SK-N-SH (cell line): ENCODE data around the gene RABGGTA. TPM values are rescaled to one million over a fixed set of nuclear protein-coding genes. Genes with fewer than 3 reads are reported as not detected.

Experiments
- CTCF ChIA-PET: fragments of 300-600, 350-600 bp; formaldehyde crosslinking; extraction: SDS; loops from one replicate; lab custom pipeline; 2021; lab: Yijun Ruan, JAX
- POLR2A ChIA-PET: fragments of 350-600 bp; sonication (Branson Sonifier 250); formaldehyde crosslinking; extraction: SDS; loops from one replicate; lab custom pipeline; 2020; ENCODE audit warnings: antibody characterized with exemption, inconsistent platforms; lab: Yijun Ruan, JAX
- DNase-seq: peaks from one replicate; pipeline ENCODE4 v3.0.0; 2012
- H2AFZ ChIP-seq: fragments of 200-600 bp; sonication (generic); 2 replicates; pipeline ENCODE4 v1.8.1; 2016; ENCODE audit warnings: antibody characterized with exemption, mild to moderate bottlenecking, low read depth
- H3F3A ChIP-seq: fragments of 200-600 bp; sonication (generic); replicated peaks from 2 replicates; pipeline ENCODE3; 2016; ENCODE audit warnings: antibody characterized with exemption, mild to moderate bottlenecking; ENCODE audit not compliant: insufficient read depth
- H3K27ac ChIP-seq, 2 experiments: fragments of 200-500 bp in 1 of 2; fragments of 200-600 bp in 1 of 2; sonication (Bioruptor generic) in 1 of 2; sonication (generic), shearing (Covaris generic) in 1 of 2; 2 replicates each; pipeline versions ENCODE4 v1.5.1 to v1.6.1; 2014 to 2016; ENCODE audit warnings: low read depth in 2 of 2, inconsistent platforms in 1 of 2, low read length in 1 of 2, mild to moderate bottlenecking in 1 of 2, mixed read lengths in 1 of 2
- H3K27me3 ChIP-seq: fragments of 200-600 bp; sonication (generic), shearing (Covaris generic); 2 replicates; pipeline ENCODE4 v1.6.1; 2016; ENCODE audit warnings: mixed run types; ENCODE audit not compliant: insufficient read depth
- H3K36me3 ChIP-seq, 2 experiments: fragments of 200-500 bp in 1 of 2; fragments of 200-600 bp in 1 of 2; sonication (Bioruptor generic) in 1 of 2; sonication (generic) in 1 of 2; replicated peaks in 1 of 2; 2 replicates each; pipeline versions ENCODE3 to v1.5.1; 2014 to 2016; ENCODE audit warnings: low read length in 1 of 2, mild to moderate bottlenecking in 1 of 2; ENCODE audit not compliant: insufficient read depth in 2 of 2, control insufficient read depth in 1 of 2
- H3K4me1 ChIP-seq, 2 experiments: fragments of 200-500 bp in 1 of 2; fragments of 200-600 bp in 1 of 2; sonication (Bioruptor generic) in 1 of 2; sonication (generic), shearing (Covaris generic) in 1 of 2; 2 replicates each; pipeline versions ENCODE4 v1.5.1 to v1.6.1; 2014 to 2016; ENCODE audit warnings: low read depth in 1 of 2, low read length in 1 of 2, mixed run types in 1 of 2; ENCODE audit not compliant: insufficient read depth in 2 of 2, control insufficient read depth in 1 of 2
- H3K4me2 ChIP-seq: fragments of 200-600 bp; sonication (generic), shearing (Covaris generic); 2 replicates; pipeline ENCODE4 v1.6.1; 2017; ENCODE audit warnings: mixed run types
- H3K4me3 ChIP-seq, 2 experiments: fragments of 200-500 bp in 1 of 2; fragments of 200-600 bp in 1 of 2; sonication (Bioruptor generic) in 1 of 2; sonication (generic), shearing (Covaris generic) in 1 of 2; 2 replicates each; pipeline versions ENCODE4 v1.5.1 to v1.8.1; 2014 to 2016; ENCODE audit warnings: low read depth in 2 of 2, inconsistent platforms in 1 of 2, low read length in 1 of 2, mild to moderate bottlenecking in 1 of 2, mixed read lengths in 1 of 2, moderate library complexity in 1 of 2
- H3K79me2 ChIP-seq: fragments of 200-600 bp; sonication (generic); 2 replicates; pipeline ENCODE4 v1.8.1; 2017; ENCODE audit warnings: mild to moderate bottlenecking; ENCODE audit not compliant: insufficient read depth
- H3K9ac ChIP-seq: fragments of 200-600 bp; sonication (generic); 2 replicates; pipeline ENCODE4 v1.6.1; 2017; ENCODE audit warnings: mixed run types
- H3K9me2 ChIP-seq: fragments of 200-600 bp; sonication (generic); 2 replicates; pipeline ENCODE4 v1.6.1; 2017; ENCODE audit warnings: mixed run types
- H3K9me3 ChIP-seq: fragments of 200-600 bp; sonication (generic); 2 replicates; pipeline ENCODE4 v1.6.1; 2017; ENCODE audit warnings: mixed run types, mild to moderate bottlenecking, moderate library complexity
- H4K20me1 ChIP-seq: fragments of 200-600 bp; sonication (generic); 2 replicates; pipeline ENCODE4 v1.6.1; 2017; ENCODE audit warnings: mild to moderate bottlenecking, mixed run types; ENCODE audit not compliant: insufficient read depth
- ELF1 ChIP-seq: IDR thresholded peaks from 2 replicates; pipeline ENCODE4 v1.4.0; 2012
- EZH2phosphoT487 ChIP-seq: fragments of 200-600 bp; sonication (generic); IDR thresholded peaks from 2 replicates; pipeline ENCODE4 v1.6.1; 2017; ENCODE audit warnings: low read depth, mixed run types, mild to moderate bottlenecking, antibody characterized with exemption, moderate library complexity, borderline replicate concordance
- FOXM1 ChIP-seq: IDR thresholded peaks from 2 replicates; pipeline ENCODE4 v1.4.0; 2012; ENCODE audit warnings: low read depth, mild to moderate bottlenecking
- JUND ChIP-seq: IDR thresholded peaks from 2 replicates; pipeline ENCODE4 v1.4.0; 2012
- NFIC ChIP-seq: IDR thresholded peaks from 2 replicates; pipeline ENCODE4 v1.4.0; 2012; ENCODE audit warnings: borderline replicate concordance
- PBX3 ChIP-seq: IDR thresholded peaks from 2 replicates; pipeline ENCODE4; 2012
- RAD21 ChIP-seq: IDR thresholded peaks from 2 replicates; pipeline ENCODE4 v1.6.1; 2012; ENCODE audit warnings: mild to moderate bottlenecking, low read length
- RFX5 ChIP-seq: IDR thresholded peaks from 2 replicates; pipeline ENCODE4 v1.6.1; 2012; ENCODE audit warnings: mild to moderate bottlenecking, improper control_type of control experiment, low read length
- RXRA ChIP-seq: IDR thresholded peaks from 2 replicates; pipeline ENCODE4 v1.4.0; 2012; ENCODE audit warnings: low read depth, mild to moderate bottlenecking, borderline replicate concordance
- SMC3 ChIP-seq: IDR thresholded peaks from 2 replicates; pipeline ENCODE4 v1.6.1; 2012; ENCODE audit warnings: low read depth, low read length, improper control_type of control experiment
- TAF1 ChIP-seq: IDR thresholded peaks from 2 replicates; pipeline ENCODE4 v1.6.1; 2012; ENCODE audit warnings: low read depth, mild to moderate bottlenecking, low read length, moderate library complexity, borderline replicate concordance
- YY1 ChIP-seq: IDR thresholded peaks from 2 replicates; pipeline ENCODE4 v1.4.0; 2012; ENCODE audit warnings: low read depth, mild to moderate bottlenecking
- WGBS: methylation state at CpG from one replicate; pipeline ENCODE4 v1.1.6; 2017; ENCODE audit warnings: low lambda C conversion rate; 5-methylcytosine and 5-hydroxymethylcytosine counted together
- polyA plus RNA-seq, 3 experiments: library from polyadenylated mRNA; depleted of rRNA; stranded (reverse); fragments of >200 nt; gene quantifications; 2 replicates each; pipeline ENCODE4 v1.2.3, GENCODE V29; 2012
- TF ChIP-seq, protein P1 (sequence below): IDR thresholded peaks from 2 replicates; pipeline ENCODE4 v1.6.1; 2012; ENCODE audit warnings: mild to moderate bottlenecking, low read depth, low read length, moderate library complexity
- TF ChIP-seq, protein P2 (sequence below): IDR thresholded peaks from 2 replicates; pipeline ENCODE4 v1.4.0; 2012; ENCODE audit warnings: low read depth

Gene RABGGTA
- polyA plus RNA-seq, 1 of the 3 experiments (the other 2 are of a cell fraction) = 59.4 TPM

DNA sequence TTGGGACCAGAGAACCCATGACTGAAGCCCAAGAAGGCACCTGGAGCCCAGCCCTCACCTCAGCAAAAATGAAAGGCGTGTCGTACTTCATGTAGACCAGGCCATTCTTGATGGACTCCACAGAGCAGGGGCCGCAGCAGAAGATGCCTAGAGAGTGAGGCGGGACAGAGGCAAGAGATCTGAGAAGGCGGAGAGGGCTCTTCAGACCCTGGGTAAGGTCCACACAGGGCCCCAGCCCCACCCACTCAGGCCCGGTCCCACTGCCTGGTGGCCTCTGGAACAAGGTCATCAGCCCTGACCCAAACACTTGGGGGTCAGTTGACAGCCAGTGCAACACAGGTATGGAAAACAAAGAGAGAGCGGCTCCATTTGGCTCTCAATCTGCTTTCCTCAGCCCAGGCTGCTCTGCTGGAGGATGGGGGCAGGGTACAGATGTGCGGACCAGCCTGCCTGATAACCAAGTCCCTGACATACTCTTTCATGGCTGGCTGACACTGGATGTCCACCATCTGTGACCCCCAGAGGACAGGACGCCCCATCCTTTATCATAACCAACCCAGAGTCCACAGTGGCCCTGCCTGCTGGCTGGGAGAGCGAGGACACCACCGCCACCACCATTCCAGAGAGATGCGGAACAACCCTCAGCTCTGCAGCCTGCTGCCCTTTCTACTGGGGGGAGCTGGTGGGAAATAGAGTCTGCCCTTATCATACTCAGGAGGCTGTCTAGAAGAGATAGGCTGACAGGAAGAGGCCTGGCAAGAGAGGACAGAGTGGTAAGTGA is 15.3 kb downstream of the RABGGTA start:
- no peaks in the 10 kb centered on the region for H3K27me3 ChIP-seq
- H3K9ac ChIP-seq = no peak overlapping the region
- CTCF ChIA-PET = interaction anchor here (1.0 to 4.0 kb wide), 5 partner anchors 10 to 52 kb away, joined by 3 to 15 read pairs (median 5); partner anchors contain the start of genes CIDEB and TINF2
- no peaks in the 10 kb centered on the region for H3K9me2 ChIP-seq
- H3K4me2 ChIP-seq = no peak overlapping the region
- no peak for TF ChIP-seq SMC3
- no peak for TF ChIP-seq FOXM1
- no peak for TF ChIP-seq EZH2phosphoT487
- TF ChIP-seq, all 33 proteins: peak for 0
- peaks cover 0 to 3% of the 10 kb centered on the region in 2 experiments for H3K36me3 ChIP-seq
- peaks cover 5% of the 10 kb centered on the region for H3F3A ChIP-seq
- 96% methylated on average over 8 of the region's 12 CpGs for WGBS
- H3K79me2 ChIP-seq = no peaks in the 10 kb centered on the region
- H3K4me3 ChIP-seq = no peak overlapping the region
- no peak overlapping the region for H2AFZ ChIP-seq
- no peaks in the 10 kb centered on the region for H3K9me3 ChIP-seq
- no peak for DNase-seq
- no peaks in the 10 kb centered on the region for H4K20me1 ChIP-seq
- POLR2A ChIA-PET = no interaction called here
- peaks cover 0 to 3% of the 10 kb centered on the region in 2 experiments; a peak in 1 of 4 replicates for H3K4me1 ChIP-seq
- H3K27ac ChIP-seq = no peak overlapping the region

GRCh38 chr14:24255438-24255837 is 16.0 kb downstream of the RABGGTA start:
- peaks cover 0 to 3% of the 10 kb centered on the region in 2 experiments; a peak in 1 of 4 replicates for H3K4me1 ChIP-seq
- WGBS = 81% methylated on average over 6 of the region's 8 CpGs
- no peak overlapping the region for H3K4me2 ChIP-seq
- H3K79me2 ChIP-seq = no peaks in the 10 kb centered on the region
- no peak for DNase-seq
- no peaks in the 10 kb centered on the region for H3K9me2 ChIP-seq
- H4K20me1 ChIP-seq = no peaks in the 10 kb centered on the region
- no peak overlapping the region for H3K27ac ChIP-seq
- TF ChIP-seq EZH2phosphoT487 (no peak), NFIC (no peak), YY1 (no peak), ELF1 (no peak)
- H2AFZ ChIP-seq = no peak overlapping the region
- no peak overlapping the region for H3K4me3 ChIP-seq
- no peak overlapping the region for H3K9ac ChIP-seq
- POLR2A ChIA-PET = no interaction called here
- H3K36me3 ChIP-seq = peaks cover 0 to 3% of the 10 kb centered on the region in 2 experiments
- H3K27me3 ChIP-seq = no peaks in the 10 kb centered on the region
- H3F3A ChIP-seq = peaks cover 5% of the 10 kb centered on the region
- H3K9me3 ChIP-seq = no peaks in the 10 kb centered on the region
- CTCF ChIA-PET = interaction anchor here (1.2 to 4.0 kb wide), 3 partner anchors 9 to 52 kb away, joined by 3 to 13 read pairs (median 5); partner anchors contain the start of gene CIDEB

DNA sequence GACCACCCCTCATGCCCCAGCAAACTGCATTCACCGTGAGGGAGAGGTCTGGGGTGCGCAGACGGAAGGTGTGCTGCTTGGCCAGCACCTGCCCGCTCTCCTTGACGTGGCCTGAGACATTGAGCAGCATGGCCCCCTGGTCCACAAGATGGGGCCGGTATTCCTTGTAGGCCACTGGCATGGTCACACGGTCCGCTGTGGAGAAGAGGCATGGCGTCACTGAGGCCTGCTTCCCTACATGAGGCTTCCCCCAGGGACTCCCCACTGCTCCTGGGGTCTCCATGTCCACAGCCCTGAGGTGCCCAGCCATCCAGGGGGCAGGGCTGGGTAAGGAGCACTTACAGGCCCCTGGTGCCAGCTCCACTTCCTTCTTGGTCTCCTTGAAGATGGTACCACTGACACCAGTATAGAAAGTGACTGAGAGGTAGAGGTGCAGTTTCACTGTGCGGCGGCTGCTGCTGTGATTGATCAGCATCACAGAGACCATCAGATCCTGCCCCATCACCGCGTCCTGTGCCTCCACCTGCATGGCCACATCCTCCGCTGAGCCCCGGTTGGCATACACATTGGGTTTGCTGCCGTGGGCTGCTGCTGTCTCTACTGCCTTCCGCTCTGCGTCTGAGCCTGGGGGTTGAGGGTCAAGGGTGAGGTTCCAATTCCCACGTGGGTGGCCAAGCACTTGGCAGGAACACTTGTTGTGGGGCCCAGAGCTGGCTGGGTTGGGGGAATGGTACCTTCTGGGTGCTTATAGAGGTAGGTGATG is 16.6 kb downstream of the RABGGTA start:
- no peak overlapping the region for H2AFZ ChIP-seq
- ChIA-PET CTCF (interaction anchor here (1.2 to 4.0 kb wide), 2 partner anchors 42 to 53 kb away, joined by 3 to 13 read pairs; partner anchors contain the start of gene CIDEB), POLR2A (no interaction called here)
- no peak overlapping the region for H3K4me2 ChIP-seq
- no peaks in the 10 kb centered on the region for H3K79me2 ChIP-seq
- H3K9ac ChIP-seq = no peak overlapping the region
- H3K9me3 ChIP-seq = no peaks in the 10 kb centered on the region
- H3K36me3 ChIP-seq = peaks cover 0 to 3% of the 10 kb centered on the region in 2 experiments
- no peak overlapping the region for H3K4me3 ChIP-seq
- H3K9me2 ChIP-seq = no peaks in the 10 kb centered on the region
- no peak for DNase-seq
- H3K27me3 ChIP-seq = no peaks in the 10 kb centered on the region
- H3F3A ChIP-seq = peaks cover 5% of the 10 kb centered on the region
- WGBS = 97% methylated on average over 12 of the region's 19 CpGs
- peaks cover 0 to 3% of the 10 kb centered on the region in 2 experiments; a peak in 1 of 4 replicates for H3K4me1 ChIP-seq
- H4K20me1 ChIP-seq = no peaks in the 10 kb centered on the region
- H3K27ac ChIP-seq = no peak overlapping the region
- TF ChIP-seq RXRA = no peak
- no peak for TF ChIP-seq EZH2phosphoT487
- TF ChIP-seq SMC3 = no peak
- no peak for TF ChIP-seq RAD21
- no peak for TF ChIP-seq TAF1
- TF ChIP-seq RFX5 = no peak
- TF ChIP-seq PBX3 = no peak
- TF ChIP-seq, protein P1, sequence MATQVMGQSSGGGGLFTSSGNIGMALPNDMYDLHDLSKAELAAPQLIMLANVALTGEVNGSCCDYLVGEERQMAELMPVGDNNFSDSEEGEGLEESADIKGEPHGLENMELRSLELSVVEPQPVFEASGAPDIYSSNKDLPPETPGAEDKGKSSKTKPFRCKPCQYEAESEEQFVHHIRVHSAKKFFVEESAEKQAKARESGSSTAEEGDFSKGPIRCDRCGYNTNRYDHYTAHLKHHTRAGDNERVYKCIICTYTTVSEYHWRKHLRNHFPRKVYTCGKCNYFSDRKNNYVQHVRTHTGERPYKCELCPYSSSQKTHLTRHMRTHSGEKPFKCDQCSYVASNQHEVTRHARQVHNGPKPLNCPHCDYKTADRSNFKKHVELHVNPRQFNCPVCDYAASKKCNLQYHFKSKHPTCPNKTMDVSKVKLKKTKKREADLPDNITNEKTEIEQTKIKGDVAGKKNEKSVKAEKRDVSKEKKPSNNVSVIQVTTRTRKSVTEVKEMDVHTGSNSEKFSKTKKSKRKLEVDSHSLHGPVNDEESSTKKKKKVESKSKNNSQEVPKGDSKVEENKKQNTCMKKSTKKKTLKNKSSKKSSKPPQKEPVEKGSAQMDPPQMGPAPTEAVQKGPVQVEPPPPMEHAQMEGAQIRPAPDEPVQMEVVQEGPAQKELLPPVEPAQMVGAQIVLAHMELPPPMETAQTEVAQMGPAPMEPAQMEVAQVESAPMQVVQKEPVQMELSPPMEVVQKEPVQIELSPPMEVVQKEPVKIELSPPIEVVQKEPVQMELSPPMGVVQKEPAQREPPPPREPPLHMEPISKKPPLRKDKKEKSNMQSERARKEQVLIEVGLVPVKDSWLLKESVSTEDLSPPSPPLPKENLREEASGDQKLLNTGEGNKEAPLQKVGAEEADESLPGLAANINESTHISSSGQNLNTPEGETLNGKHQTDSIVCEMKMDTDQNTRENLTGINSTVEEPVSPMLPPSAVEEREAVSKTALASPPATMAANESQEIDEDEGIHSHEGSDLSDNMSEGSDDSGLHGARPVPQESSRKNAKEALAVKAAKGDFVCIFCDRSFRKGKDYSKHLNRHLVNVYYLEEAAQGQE = no peak
- no peak for TF ChIP-seq JUND
- TF ChIP-seq, protein P2, sequence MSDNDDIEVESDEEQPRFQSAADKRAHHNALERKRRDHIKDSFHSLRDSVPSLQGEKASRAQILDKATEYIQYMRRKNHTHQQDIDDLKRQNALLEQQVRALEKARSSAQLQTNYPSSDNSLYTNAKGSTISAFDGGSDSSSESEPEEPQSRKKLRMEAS = no peak
